IMR-90 (cell line): ENCODE results near the gene TEX52. TPM values are rescaled to one million over a fixed set of nuclear protein-coding genes. Genes with fewer than 3 reads are reported as not detected.

Experiments used
- ATAC-seq: fragments of 200-7000 bp; cut with Tn5 transposase; 2 replicates; pipeline ENCODE4 v1.9.1; 2020; ENCODE audit warnings: low read depth, mild to moderate bottlenecking, moderate library complexity
- BruUV-seq: library from RNA; stranded (reverse); fragments of 400-500 nt; replicated peaks from 2 replicates; lab custom pipeline; 2021; lab: Mats Ljungman, UMichigan
- CTCF ChIA-PET: fragments of 300-600 bp; formaldehyde crosslinking; extraction: SDS; loops from one replicate; lab custom pipeline; 2021; ENCODE audit warnings: antibody characterized with exemption; lab: Yijun Ruan, JAX
- POLR2A ChIA-PET: fragments of 300-600 bp; sonication (Branson Sonifier 250); formaldehyde crosslinking; loops from one replicate; lab custom pipeline; 2022; ENCODE audit warnings: antibody characterized with exemption; ENCODE audit not compliant: unreplicated experiment; lab: Charles Lee
- DNase-seq: peaks from one replicate; pipeline ENCODE4 v3.0.0; 2013
- H2AFZ ChIP-seq: replicated peaks from 2 replicates; pipeline ENCODE3; 2013; ENCODE audit warnings: low read length, mild to moderate bottlenecking; ENCODE audit not compliant: poor library complexity
- H2AK5ac ChIP-seq: 2 replicates; pipeline ENCODE4 v1.6.1; 2013; ENCODE audit warnings: low read depth, low read length, inconsistent platforms
- H2AK9ac ChIP-seq: replicated peaks from 2 replicates; pipeline ENCODE3; 2013; ENCODE audit warnings: mild to moderate bottlenecking, low read depth, low read length, moderate library complexity; ENCODE audit not compliant: poor library complexity
- H2BK120ac ChIP-seq: 2 replicates; pipeline ENCODE4 v1.6.1; 2013; ENCODE audit warnings: low read depth, low read length, inconsistent platforms
- H2BK15ac ChIP-seq: 3 replicates; pipeline ENCODE4 v1.6.1; 2013; ENCODE audit warnings: low read depth, low read length, inconsistent platforms
- H2BK20ac ChIP-seq: 2 replicates; pipeline ENCODE4 v1.6.1; 2013; ENCODE audit warnings: low read depth, mild to moderate bottlenecking, inconsistent platforms, low read length, moderate library complexity
- H2BK5ac ChIP-seq: 2 replicates; pipeline ENCODE4 v1.6.1; 2013; ENCODE audit warnings: mild to moderate bottlenecking, low read depth, low read length, inconsistent platforms; ENCODE audit not compliant: poor library complexity, severe bottlenecking
- H3K14ac ChIP-seq: replicated peaks from 2 replicates; pipeline ENCODE4 v1.6.1; 2013; ENCODE audit warnings: low read depth, low read length, inconsistent platforms
- H3K18ac ChIP-seq: 2 replicates; pipeline ENCODE4 v1.6.1; 2013; ENCODE audit warnings: low read depth, low read length, control low read depth
- H3K23ac ChIP-seq: 2 replicates; pipeline ENCODE4 v1.6.1; 2013; ENCODE audit warnings: low read depth, low read length, inconsistent platforms
- H3K27ac ChIP-seq: 2 replicates; pipeline ENCODE4 v1.5.1; 2013; ENCODE audit warnings: mild to moderate bottlenecking, control low read depth, low read length; ENCODE audit not compliant: insufficient read depth
- H3K27me3 ChIP-seq: 2 replicates; pipeline ENCODE4 v1.6.1; 2013; ENCODE audit warnings: low read length; ENCODE audit not compliant: control insufficient read depth, insufficient read depth
- H3K36me3 ChIP-seq: 2 replicates; pipeline ENCODE4 v1.6.1; 2013; ENCODE audit warnings: low read length, mixed read lengths; ENCODE audit not compliant: control insufficient read depth, insufficient read depth
- H3K4ac ChIP-seq: 2 replicates; pipeline ENCODE4 v1.6.1; 2013; ENCODE audit warnings: low read depth, low read length, inconsistent platforms
- H3K4me1 ChIP-seq: 2 replicates; pipeline ENCODE4 v1.6.1; 2013; ENCODE audit warnings: low read length, mixed read lengths; ENCODE audit not compliant: control insufficient read depth, insufficient read depth
- H3K4me2 ChIP-seq: 2 replicates; pipeline ENCODE4 v1.6.1; 2013; ENCODE audit warnings: low read depth, mild to moderate bottlenecking, control low read depth, low read length, moderate library complexity
- H3K4me3 ChIP-seq: 2 replicates; pipeline ENCODE4 v1.5.1; 2013; ENCODE audit warnings: low read depth, mild to moderate bottlenecking, control low read depth, low read length, moderate library complexity; ENCODE audit not compliant: insufficient read depth
- H3K56ac ChIP-seq: 2 replicates; pipeline ENCODE4 v1.6.1; 2013; ENCODE audit warnings: low read length, inconsistent platforms; ENCODE audit not compliant: insufficient read depth; ENCODE audit errors: extremely low read depth
- H3K79me1 ChIP-seq, 2 experiments: 2 replicates each; pipeline ENCODE4 v1.6.1; 2013; ENCODE audit warnings: low read length in 2 of 2, inconsistent platforms in 1 of 2, low read depth in 1 of 2
- H3K9ac ChIP-seq: 2 replicates; pipeline ENCODE4 v1.6.1; 2013; ENCODE audit warnings: low read depth, low read length, control low read depth
- H3K9me1 ChIP-seq: 2 replicates; pipeline ENCODE4 v1.6.1; 2013; ENCODE audit warnings: low read length, inconsistent platforms; ENCODE audit not compliant: insufficient read depth
- H3K9me3 ChIP-seq: 2 replicates; pipeline ENCODE4 v1.6.1; 2013; ENCODE audit warnings: low read length; ENCODE audit not compliant: control insufficient read depth, insufficient read depth
- H4K20me1 ChIP-seq: 2 replicates; pipeline ENCODE4 v1.6.1; 2013; ENCODE audit warnings: low read length, inconsistent platforms; ENCODE audit not compliant: insufficient read depth
- H4K5ac ChIP-seq: 2 replicates; pipeline ENCODE4 v1.6.1; 2013; ENCODE audit warnings: mild to moderate bottlenecking, low read depth, low read length, control low read depth
- H4K8ac ChIP-seq, 2 experiments: 2 replicates each; pipeline ENCODE4 v1.6.1; 2013; ENCODE audit warnings: low read depth in 2 of 2, low read length in 2 of 2, control low read depth in 1 of 2, inconsistent platforms in 1 of 2
- H4K91ac ChIP-seq: 2 replicates; pipeline ENCODE4 v1.6.1; 2013; ENCODE audit warnings: low read depth, low read length, inconsistent platforms; ENCODE audit not compliant: insufficient read depth
- BHLHE40 ChIP-seq: fragments of 150-350 bp; IDR thresholded peaks from 2 replicates; pipeline ENCODE4 v1.6.1; 2016; ENCODE audit warnings: mild to moderate bottlenecking, low read depth, low read length
- CEBPB ChIP-seq: IDR thresholded peaks from 2 replicates; pipeline ENCODE4 v1.6.1; 2012; ENCODE audit warnings: low read depth, low read length, improper control_type of control experiment
- CTCF ChIP-seq: conservative IDR thresholded peaks from 2 replicates; pipeline ENCODE4 v1.5.1; 2012; ENCODE audit warnings: mild to moderate bottlenecking, low read depth, low read length, improper control_type of control experiment
- NFE2L2 ChIP-seq: fragments of 150-350 bp; IDR thresholded peaks from 2 replicates; pipeline ENCODE4 v1.6.1; 2016; ENCODE audit warnings: low read depth, mild to moderate bottlenecking, low read length
- POLR2A ChIP-seq: IDR thresholded peaks from 2 replicates; pipeline ENCODE4 v1.6.1; 2012; ENCODE audit warnings: mild to moderate bottlenecking, low read depth, low read length
- RAD21 ChIP-seq: IDR thresholded peaks from 2 replicates; pipeline ENCODE4 v1.6.1; 2012; ENCODE audit warnings: low read length, improper control_type of control experiment
- RCOR1 ChIP-seq: IDR thresholded peaks from 2 replicates; pipeline ENCODE4 v1.6.1; 2012; ENCODE audit warnings: mild to moderate bottlenecking, low read length, improper control_type of control experiment; ENCODE audit not compliant: insufficient replicate concordance
- WGBS, 2 experiments: methylation state at CpG; one replicate each; pipeline versions ENCODE4 v1.1.5 to v1.1.7; 2013; ENCODE audit warnings: missing lambda C conversion rate in 2 of 2; ENCODE audit not compliant: insufficient read length in 1 of 2; ENCODE audit errors: extremely low coverage in 2 of 2; 5-methylcytosine and 5-hydroxymethylcytosine counted together
- dilution Hi-C: fragments of 300-500 bp; cut with HindIII; formaldehyde crosslinking; loops from one replicate; pipeline ENCODE4 v1.14.3; 2018; ENCODE audit warnings: low sequenced_read_pairs; ENCODE audit not compliant: unreplicated experiment
- in situ Hi-C: fragments of 300-500 bp; cut with MboI; formaldehyde crosslinking; loops from 3 replicates; pipeline ENCODE4 v1.14.3; 2019; ENCODE audit warnings: low sequenced_read_pairs, inconsistent platforms, mixed read lengths
- intact Hi-C: fragments of 100-400 bp; cut with micrococcal nuclease; formaldehyde crosslinking; loops from 2 replicates; pipeline ENCODE4 v1.10.0; 2022
- polyA plus RNA-seq, 3 experiments: library from polyadenylated mRNA; depleted of rRNA; stranded (reverse); fragments of >200 nt; gene quantifications; 2 replicates each; pipeline ENCODE4 v1.2.3, GENCODE V29; 2012; ENCODE audit warnings: low replicate concordance in 1 of 3
- total RNA-seq: library from RNA; depleted of rRNA; stranded (reverse); fragments of >200 nt; gene quantifications from 2 replicates; pipeline ENCODE4 v1.2.3, GENCODE V29; 2012

The TEX52 gene
- total and polyA plus RNA-seq, 2 of the 4 experiments (the other 2 are of a cell fraction) = not detected

DNA sequence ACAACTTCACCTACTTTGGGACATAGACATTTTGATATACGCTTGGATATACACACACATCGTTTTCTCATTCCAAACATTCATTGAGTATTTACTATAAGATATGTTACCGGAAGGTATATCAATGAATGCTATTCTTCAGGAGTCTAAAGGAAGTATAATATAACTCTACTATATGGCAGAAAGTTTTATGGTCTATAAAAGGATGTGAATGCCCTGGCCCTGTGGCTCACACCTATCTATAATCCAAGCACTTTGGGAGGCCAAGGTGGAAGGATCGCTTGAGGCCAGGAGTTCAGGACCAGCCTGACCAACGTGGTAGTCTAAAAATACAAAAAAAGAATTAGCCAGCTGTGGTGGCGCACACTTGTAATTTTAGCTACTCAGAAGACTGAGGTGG is 27.6 kb downstream of the TEX52 start:
- Histone ChIP-seq H3K79me1 (no peaks in the 10 kb centered on the region), H3K56ac (no peak overlapping the region), H3K9me1 (0 out of 2 replicates have a peak, but pooled peaks cover 2% of the 10 kb centered on the region), H4K20me1 (no peaks in the 10 kb centered on the region), H3K27me3 (no peaks in the 10 kb centered on the region), H3K9me3 (no peaks in the 10 kb centered on the region), H2BK5ac (no peak overlapping the region), H3K4me2 (no peak overlapping the region), H3K4me3 (no peak overlapping the region), H2BK15ac (no peak overlapping the region), H3K9ac (no peak overlapping the region), H4K91ac (no peak overlapping the region), H2BK20ac (no peak overlapping the region), H3K36me3 (peaks cover 36% of the 10 kb centered on the region), H2BK120ac (no peak overlapping the region), H2AK9ac (no peak overlapping the region), H2AK5ac (no peak overlapping the region), H4K5ac (no peak overlapping the region), H3K14ac (no peak overlapping the region), H3K18ac (no peak overlapping the region), H3K4me1 (no peaks in the 10 kb centered on the region), H3K23ac (no peak overlapping the region), H3K27ac (no peak overlapping the region), H3K4ac (no peak overlapping the region), H4K8ac (no peak overlapping the region), H2AFZ (no peak overlapping the region)
- dilution Hi-C loops = no loop called here
- intact Hi-C loops = no loop called here
- ChIA-PET CTCF (no interaction called here), POLR2A (no interaction called here)
- ATAC-seq = no peak
- DNase-seq = no peak
- 80% methylated on average over 2 of the region's 6 CpGs; no CpG with 5 or more reads in 1 of the 2 experiments for WGBS, 2 experiments
- TF ChIP-seq RAD21 = no peak
- TF ChIP-seq CEBPB = no peak
- TF ChIP-seq CTCF = no peak
- no peak for TF ChIP-seq RCOR1
- no peak for TF ChIP-seq NFE2L2
- TF ChIP-seq BHLHE40 = no peak
- TF ChIP-seq POLR2A = no peak
- in situ Hi-C loops = no loop called here
- no TSS peak for BruUV-seq
